ENCODE results near the gene CTSD.
A peak's percentile ranks its signal among the peaks of the same experiment; 100 is the strongest.

Gene CTSD

GRCh38 chr11:1803246-1803645, 39.5 kb upstream of the CTSD start:
- Histone ChIP-seq H3K27me3 (ENCODE audit: control insufficient read depth in 3 of 3, insufficient read depth in 3 of 3, low read depth in 1 of 3, low read length in 3 of 3) (peaks cover 0 to 6% (median 0%) of the 10 kb centered on the region in 3 experiments), H4K91ac (ENCODE audit: low read depth, low read length, poor library complexity) (no peak overlapping the region), H3K36me3 (replicated peaks in 1 of 2; ENCODE audit: control insufficient read depth in 2 of 2, insufficient read depth in 2 of 2, low read length in 2 of 2) (no peaks in the 10 kb centered on the region), H3K14ac (ENCODE audit: low read length) (no peak overlapping the region), H3K4ac (ENCODE audit: low read length) (no peak overlapping the region), H2BK5ac (ENCODE audit: low read length) (no peak overlapping the region), H2BK15ac (ENCODE audit: low read length) (no peak overlapping the region), H2BK120ac (ENCODE audit: low read depth, low read length) (no peak overlapping the region), H2AFZ (ENCODE audit: low read length) (no peak overlapping the region), H3K27ac (replicated peaks; ENCODE audit: low read length) (no peak overlapping the region), H3K9ac (ENCODE audit: low read depth, low read length, poor library complexity) (no peak overlapping the region), H3K4me1 (ENCODE audit: control insufficient read depth in 2 of 2, insufficient read depth in 1 of 2, low read depth in 1 of 2, low read length in 2 of 2) (no peaks in the 10 kb centered on the region), H2BK12ac (ENCODE audit: low read length) (no peak overlapping the region), H3K18ac (ENCODE audit: low read length) (no peak overlapping the region), H3K4me3 (ENCODE audit: low read length in 2 of 2) (no peak overlapping the region), H3K4me2 (ENCODE audit: insufficient read depth, low read length, poor library complexity, severe bottlenecking) (no peak overlapping the region), H4K8ac (ENCODE audit: low read depth, low read length) (no peak overlapping the region), H3K79me1 (ENCODE audit: low read depth, low read length) (no peaks in the 10 kb centered on the region), H3K9me3 (replicated peaks in 1 of 2; ENCODE audit: control insufficient read depth in 2 of 2, insufficient read depth in 1 of 2, low read depth in 1 of 2, low read length in 2 of 2) (no peaks in the 10 kb centered on the region), H3K23ac (ENCODE audit: low read depth, low read length, poor library complexity) (peak overlapping the region; percentile 47), H2AK5ac (ENCODE audit: low read depth, low read length) (peak overlapping the region; percentile 74)
- WGBS, 2 donors (ENCODE audit: extremely low coverage in 2 of 2, insufficient read length in 2 of 2, insufficient replicate concordance in 1 of 2) = no CpG with 5 or more reads among the region's 20 CpGs
- no peak for DNase-seq (ENCODE audit: low spot score)

GRCh38 chr11:1797391-1798125, 33.8 kb upstream of the CTSD start:
- peaks cover 0 to 24% (median 0%) of the 10 kb centered on the region in 3 experiments for H3K27me3 ChIP-seq (ENCODE audit: control insufficient read depth in 3 of 3, insufficient read depth in 3 of 3, low read depth in 1 of 3, low read length in 3 of 3)
- H3K36me3 ChIP-seq (replicated peaks in 1 of 2; ENCODE audit: control insufficient read depth in 2 of 2, insufficient read depth in 2 of 2, low read length in 2 of 2) = no peaks in the 10 kb centered on the region
- no peak overlapping the region for H3K27ac ChIP-seq (replicated peaks; ENCODE audit: low read length)
- H3K18ac ChIP-seq (ENCODE audit: low read length) = no peak overlapping the region
- no peaks in the 10 kb centered on the region for H3K79me1 ChIP-seq (ENCODE audit: low read depth, low read length)
- H3K4me2 ChIP-seq (ENCODE audit: insufficient read depth, low read length, poor library complexity, severe bottlenecking) = no peak overlapping the region
- H2BK15ac ChIP-seq (ENCODE audit: low read length) = no peak overlapping the region
- no peaks in the 10 kb centered on the region for H3K9me3 ChIP-seq (replicated peaks in 1 of 2; ENCODE audit: control insufficient read depth in 2 of 2, insufficient read depth in 1 of 2, low read depth in 1 of 2, low read length in 2 of 2)
- H2AK5ac ChIP-seq (ENCODE audit: low read depth, low read length) = no peak overlapping the region
- no peaks in the 10 kb centered on the region for H3K4me1 ChIP-seq (ENCODE audit: control insufficient read depth in 2 of 2, insufficient read depth in 1 of 2, low read depth in 1 of 2, low read length in 2 of 2)
- no peak overlapping the region for H4K8ac ChIP-seq (ENCODE audit: low read depth, low read length)
- DNase-seq (ENCODE audit: low spot score) = no peak
- H3K9ac ChIP-seq (ENCODE audit: low read depth, low read length, poor library complexity) = no peak overlapping the region
- no peak overlapping the region for H2BK12ac ChIP-seq (ENCODE audit: low read length)
- no CpG with 5 or more reads among the region's 14 CpGs for WGBS, 2 donors (ENCODE audit: extremely low coverage in 2 of 2, insufficient read length in 2 of 2, insufficient replicate concordance in 1 of 2)
- no peak overlapping the region for H3K23ac ChIP-seq (ENCODE audit: low read depth, low read length, poor library complexity)
- H3K4ac ChIP-seq (ENCODE audit: low read length) = no peak overlapping the region
- H2BK120ac ChIP-seq (ENCODE audit: low read depth, low read length) = no peak overlapping the region
- H3K14ac ChIP-seq (ENCODE audit: low read length) = no peak overlapping the region
- H4K91ac ChIP-seq (ENCODE audit: low read depth, low read length, poor library complexity) = no peak overlapping the region
- no peak overlapping the region for H2BK5ac ChIP-seq (ENCODE audit: low read length)
- H3K4me3 ChIP-seq (ENCODE audit: low read length in 2 of 2) = no peak overlapping the region
- no peak overlapping the region for H2AFZ ChIP-seq (ENCODE audit: low read length)

GRCh38 chr11:1796413-1797011, 32.8 kb upstream of the CTSD start:
- no peak overlapping the region for H3K4me3 ChIP-seq (ENCODE audit: low read length in 2 of 2)
- DNase-seq (ENCODE audit: low spot score) = no peak
- H4K91ac ChIP-seq (ENCODE audit: low read depth, low read length, poor library complexity) = no peak overlapping the region
- H3K27ac ChIP-seq (replicated peaks; ENCODE audit: low read length) = no peak overlapping the region
- no peak overlapping the region for H3K4me2 ChIP-seq (ENCODE audit: insufficient read depth, low read length, poor library complexity, severe bottlenecking)
- no peak overlapping the region for H2AK5ac ChIP-seq (ENCODE audit: low read depth, low read length)
- H3K4ac ChIP-seq (ENCODE audit: low read length) = no peak overlapping the region
- no peaks in the 10 kb centered on the region for H3K9me3 ChIP-seq (replicated peaks in 1 of 2; ENCODE audit: control insufficient read depth in 2 of 2, insufficient read depth in 1 of 2, low read depth in 1 of 2, low read length in 2 of 2)
- no peak overlapping the region for H2AFZ ChIP-seq (ENCODE audit: low read length)
- no peaks in the 10 kb centered on the region for H3K79me1 ChIP-seq (ENCODE audit: low read depth, low read length)
- no peak overlapping the region for H3K14ac ChIP-seq (ENCODE audit: low read length)
- WGBS, 2 donors (ENCODE audit: extremely low coverage in 2 of 2, insufficient read length in 2 of 2, insufficient replicate concordance in 1 of 2) = no CpG with 5 or more reads among the region's 12 CpGs
- no peak overlapping the region for H2BK12ac ChIP-seq (ENCODE audit: low read length)
- no peak overlapping the region for H4K8ac ChIP-seq (ENCODE audit: low read depth, low read length)
- H3K27me3 ChIP-seq (ENCODE audit: control insufficient read depth in 3 of 3, insufficient read depth in 3 of 3, low read depth in 1 of 3, low read length in 3 of 3) = peaks cover 0 to 24% (median 0%) of the 10 kb centered on the region in 3 experiments
- H3K4me1 ChIP-seq (ENCODE audit: control insufficient read depth in 2 of 2, insufficient read depth in 1 of 2, low read depth in 1 of 2, low read length in 2 of 2) = no peaks in the 10 kb centered on the region
- no peak overlapping the region for H2BK5ac ChIP-seq (ENCODE audit: low read length)
- no peaks in the 10 kb centered on the region for H3K36me3 ChIP-seq (replicated peaks in 1 of 2; ENCODE audit: control insufficient read depth in 2 of 2, insufficient read depth in 2 of 2, low read length in 2 of 2)
- no peak overlapping the region for H2BK15ac ChIP-seq (ENCODE audit: low read length)
- no peak overlapping the region for H3K9ac ChIP-seq (ENCODE audit: low read depth, low read length, poor library complexity)
- no peak overlapping the region for H2BK120ac ChIP-seq (ENCODE audit: low read depth, low read length)
- H3K23ac ChIP-seq (ENCODE audit: low read depth, low read length, poor library complexity) = no peak overlapping the region
- no peak overlapping the region for H3K18ac ChIP-seq (ENCODE audit: low read length)

- Histone ChIP-seq H3K79me1 (ENCODE audit: low read depth, low read length) (no peaks in the 10 kb centered on the region), H3K9me3 (replicated peaks in 1 of 2; ENCODE audit: control insufficient read depth in 2 of 2, insufficient read depth in 1 of 2, low read depth in 1 of 2, low read length in 2 of 2) (no peaks in the 10 kb centered on the region), H3K4me1 (ENCODE audit: control insufficient read depth in 2 of 2, insufficient read depth in 1 of 2, low read depth in 1 of 2, low read length in 2 of 2) (no peaks in the 10 kb centered on the region), H2AK5ac (ENCODE audit: low read depth, low read length) (no peak overlapping the region), H3K23ac (ENCODE audit: low read depth, low read length, poor library complexity) (no peak overlapping the region), H3K4me3 (ENCODE audit: low read length in 2 of 2) (no peak overlapping the region), H2BK15ac (ENCODE audit: low read length) (no peak overlapping the region), H4K8ac (ENCODE audit: low read depth, low read length) (no peak overlapping the region), H2AFZ (ENCODE audit: low read length) (no peak overlapping the region), H4K91ac (ENCODE audit: low read depth, low read length, poor library complexity) (no peak overlapping the region), H2BK5ac (ENCODE audit: low read length) (no peak overlapping the region), H3K18ac (ENCODE audit: low read length) (no peak overlapping the region), H3K14ac (ENCODE audit: low read length) (no peak overlapping the region), H2BK120ac (ENCODE audit: low read depth, low read length) (no peak overlapping the region), H3K9ac (ENCODE audit: low read depth, low read length, poor library complexity) (no peak overlapping the region), H2BK12ac (ENCODE audit: low read length) (no peak overlapping the region), H3K36me3 (replicated peaks in 1 of 2; ENCODE audit: control insufficient read depth in 2 of 2, insufficient read depth in 2 of 2, low read length in 2 of 2) (no peaks in the 10 kb centered on the region), H3K4me2 (ENCODE audit: insufficient read depth, low read length, poor library complexity, severe bottlenecking) (no peak overlapping the region), H3K27ac (replicated peaks; ENCODE audit: low read length) (no peak overlapping the region), H3K27me3 (ENCODE audit: control insufficient read depth in 3 of 3, insufficient read depth in 3 of 3, low read depth in 1 of 3, low read length in 3 of 3) (peaks cover 0 to 25% (median 0%) of the 10 kb centered on the region in 3 experiments), H3K4ac (ENCODE audit: low read length) (no peak overlapping the region)
- no CpG with 5 or more reads among the region's 3 CpGs for WGBS, 2 donors (ENCODE audit: extremely low coverage in 2 of 2, insufficient read length in 2 of 2, insufficient replicate concordance in 1 of 2)
- no peak for DNase-seq (ENCODE audit: low spot score)
Measured at GRCh38 chr11:1793081-1793480, 29.4 kb upstream of the CTSD start.
